ENCODE data around the gene NLGN1. TPM values are rescaled to one million over a fixed set of nuclear protein-coding genes. Genes with fewer than 3 reads are reported as not detected.
"Not testable (repeated sequence)": the region's sequence is repeated elsewhere in the genome, so short reads cannot be mapped to it uniquely, and the experiment has no call there.

NLGN1 gene
- polyA plus RNA-seq, 12 donors: 1.3 to 4.3 (median 1.9) TPM; not detected in 1

GRCh38 chr3:174162550-174162949 lies 765.0 kb downstream of the NLGN1 start:
- DNase-seq: no peak

GRCh38 chr3:174168026-174168425 lies 770.5 kb downstream of the NLGN1 start:
- DNase-seq: no peak

- no peak for DNase-seq
Measured at GRCh38 chr3:174168538-174169254, 771.2 kb downstream of the NLGN1 start.

GRCh38 chr3:174169736-174170135 lies 772.2 kb downstream of the NLGN1 start:
- DNase-seq: no peak

GRCh38 chr3:174170248-174170647 lies 772.7 kb downstream of the NLGN1 start:
- DNase-seq: no peak

GRCh38 chr3:174186377-174186989 lies 788.9 kb downstream of the NLGN1 start:
- no peak for DNase-seq

GRCh38 chr3:174191380-174191779 lies 793.8 kb downstream of the NLGN1 start:
- DNase-seq: no peak

GRCh38 chr3:174191895-174192294 lies 794.4 kb downstream of the NLGN1 start:
- DNase-seq: no peak

- DNase-seq: peak; percentile 13
Measured at GRCh38 chr3:174192471-174192870, 794.9 kb downstream of the NLGN1 start.

- no peak for DNase-seq
Measured at GRCh38 chr3:174193604-174194003, 796.1 kb downstream of the NLGN1 start.

- no peak for DNase-seq
Measured at GRCh38 chr3:174197416-174197815, 799.9 kb downstream of the NLGN1 start.

- no peak for DNase-seq
Measured at GRCh38 chr3:174198199-174198598, 800.7 kb downstream of the NLGN1 start.

- no peak for DNase-seq
Measured at GRCh38 chr3:174199696-174200095, 802.2 kb downstream of the NLGN1 start.

- no peak for DNase-seq
Measured at GRCh38 chr3:174202116-174202515, 804.6 kb downstream of the NLGN1 start.

- no peak for DNase-seq
Measured at GRCh38 chr3:174202561-174202960, 805.0 kb downstream of the NLGN1 start.

- no peak for DNase-seq
Measured at GRCh38 chr3:174204765-174205164, 807.2 kb downstream of the NLGN1 start.

- no peak for DNase-seq
Measured at GRCh38 chr3:174206607-174207192, 809.2 kb downstream of the NLGN1 start.

- DNase-seq: no peak
Measured at GRCh38 chr3:174208161-174208560, 810.6 kb downstream of the NLGN1 start.

- not testable (repeated sequence) for DNase-seq
Measured at GRCh38 chr3:174211896-174212295, 814.4 kb downstream of the NLGN1 start.

GRCh38 chr3:174215456-174215855 lies 817.9 kb downstream of the NLGN1 start:
- no peak for DNase-seq

- no peak for DNase-seq
Measured at GRCh38 chr3:174216019-174216418, 818.5 kb downstream of the NLGN1 start.

GRCh38 chr3:174216946-174217718 lies 819.6 kb downstream of the NLGN1 start:
- no peak for DNase-seq

All from muscle of arm (tissue), 12 donors.